Trophoblast cell (in vitro differentiated cells and primary cell): Measurements from ENCODE around the gene CCIN.
"Not testable (repeated sequence)": the region's sequence is repeated elsewhere in the genome, so short reads cannot be mapped to it uniquely, and the experiment has no call there.

Experiments
- DNase-seq, 2 donors: peaks; one replicate each; pipeline ENCODE4 v3.0.0-alpha.2; 2016
- H2AFZ ChIP-seq: 2 replicates; pipeline ENCODE4 v1.6.1; 2013; ENCODE audit warnings: low read length, moderate library complexity, mild to moderate bottlenecking; ENCODE audit not compliant: insufficient read depth, poor library complexity
- H2AK5ac ChIP-seq: 2 replicates; pipeline ENCODE4 v1.6.1; 2013; ENCODE audit warnings: mild to moderate bottlenecking, low read length
- H2BK120ac ChIP-seq: 2 replicates; pipeline ENCODE4 v1.6.1; 2013; ENCODE audit warnings: low read length, mild to moderate bottlenecking, moderate library complexity; ENCODE audit not compliant: insufficient read depth, poor library complexity
- H2BK12ac ChIP-seq: 2 replicates; pipeline ENCODE4 v1.6.1; 2013; ENCODE audit warnings: mild to moderate bottlenecking, low read length, moderate library complexity
- H2BK5ac ChIP-seq: 2 replicates; pipeline ENCODE4 v1.6.1; 2013; ENCODE audit warnings: low read length, low read depth, moderate library complexity, mild to moderate bottlenecking; ENCODE audit not compliant: poor library complexity
- H3K14ac ChIP-seq: 2 replicates; pipeline ENCODE4 v1.6.1; 2013; ENCODE audit warnings: mild to moderate bottlenecking, low read length
- H3K18ac ChIP-seq: 2 replicates; pipeline ENCODE4 v1.6.1; 2013; ENCODE audit warnings: mild to moderate bottlenecking, low read length
- H3K23ac ChIP-seq: 2 replicates; pipeline ENCODE4 v1.6.1; 2013; ENCODE audit warnings: low read length
- H3K27ac ChIP-seq: 2 replicates; pipeline ENCODE4 v1.5.1; 2013; ENCODE audit warnings: low read depth, mild to moderate bottlenecking, inconsistent platforms, low read length, moderate library complexity
- H3K27me3 ChIP-seq: 2 replicates; pipeline ENCODE4 v1.6.1; 2013; ENCODE audit warnings: inconsistent platforms, mild to moderate bottlenecking, low read length, moderate library complexity; ENCODE audit not compliant: insufficient read depth
- H3K36me3 ChIP-seq, 2 experiments: 1 replicate in 1 of 2; 2 replicates in 1 of 2; pipeline ENCODE4 v1.6.1; 2013; ENCODE audit warnings: low read length in 2 of 2, mild to moderate bottlenecking in 2 of 2, moderate library complexity in 1 of 2; ENCODE audit not compliant: insufficient read depth in 2 of 2, control insufficient read depth in 1 of 2
- H3K4ac ChIP-seq: 2 replicates; pipeline ENCODE4 v1.6.1; 2013; ENCODE audit warnings: low read depth, mild to moderate bottlenecking, low read length, moderate library complexity
- H3K4me1 ChIP-seq, 2 experiments: 1 replicate in 1 of 2; 2 replicates in 1 of 2; pipeline ENCODE4 v1.6.1; 2013; ENCODE audit warnings: low read length in 2 of 2, mild to moderate bottlenecking in 2 of 2, moderate library complexity in 1 of 2; ENCODE audit not compliant: insufficient read depth in 2 of 2, control insufficient read depth in 1 of 2
- H3K4me2 ChIP-seq: 2 replicates; pipeline ENCODE4 v1.6.1; 2013; ENCODE audit warnings: inconsistent platforms, mild to moderate bottlenecking, low read length, moderate library complexity
- H3K4me3 ChIP-seq: 2 replicates; pipeline ENCODE4 v1.5.1; 2013; ENCODE audit warnings: mild to moderate bottlenecking, low read depth, low read length, inconsistent platforms
- H3K79me1 ChIP-seq: one replicate; pipeline ENCODE4 v1.6.1; 2013; ENCODE audit warnings: low read length
- H3K79me2 ChIP-seq: 2 replicates; pipeline ENCODE4 v1.6.1; 2013; ENCODE audit warnings: low read length, mild to moderate bottlenecking; ENCODE audit not compliant: control insufficient read depth, insufficient read depth, poor library complexity
- H3K9ac ChIP-seq: 2 replicates; pipeline ENCODE4 v1.6.1; 2013; ENCODE audit warnings: mild to moderate bottlenecking, low read length
- H3K9me3 ChIP-seq: 2 replicates; pipeline ENCODE4 v1.6.1; 2013; ENCODE audit warnings: low read depth, mild to moderate bottlenecking, control low read depth, inconsistent platforms, low read length; ENCODE audit not compliant: insufficient read depth
- H4K12ac ChIP-seq: 2 replicates; pipeline ENCODE4 v1.6.1; 2013; ENCODE audit warnings: low read depth, mild to moderate bottlenecking, low read length, moderate library complexity
- H4K8ac ChIP-seq: 2 replicates; pipeline ENCODE4 v1.6.1; 2013; ENCODE audit warnings: low read depth, mild to moderate bottlenecking, low read length, moderate library complexity
- H4K91ac ChIP-seq: one replicate; pipeline ENCODE4 v1.6.1; 2013; ENCODE audit warnings: low read depth, mild to moderate bottlenecking, low read length, moderate library complexity
- WGBS: extraction: QIAGEN DNeasy Blood & Tissue Kit; methylation state at CpG from one replicate; pipeline ENCODE4 v1.1.7; 2013; ENCODE audit warnings: missing lambda C conversion rate; ENCODE audit not compliant: insufficient read length, insufficient coverage; ENCODE audit errors: extremely low coverage; 5-methylcytosine and 5-hydroxymethylcytosine counted together

The CCIN gene

GRCh38 chr9:36180243-36180642 lies 11.1 kb downstream of the CCIN start:
- not testable (repeated sequence) for H3K4me1 ChIP-seq, H3K27ac ChIP-seq, H3K9ac ChIP-seq, H2BK12ac ChIP-seq, H3K14ac ChIP-seq, H3K79me2 ChIP-seq, H3K79me1 ChIP-seq, H3K9me3 ChIP-seq, H4K8ac ChIP-seq, H3K27me3 ChIP-seq, H4K12ac ChIP-seq, H3K4me3 ChIP-seq, DNase-seq, H4K91ac ChIP-seq, H3K23ac ChIP-seq, H2BK5ac ChIP-seq, H3K36me3 ChIP-seq, H3K4me2 ChIP-seq, H3K18ac ChIP-seq, H2AK5ac ChIP-seq, H2BK120ac ChIP-seq, H2AFZ ChIP-seq, H3K4ac ChIP-seq
- no CpG with 5 or more reads among the region's 6 CpGs for WGBS

- H4K8ac ChIP-seq, result no peak overlapping the region
- H3K9ac ChIP-seq, result no peak overlapping the region
- no peak overlapping the region for H3K23ac ChIP-seq
- no peak overlapping the region for H2AK5ac ChIP-seq
- H3K79me1 ChIP-seq, result peaks cover 12% of the 10 kb centered on the region
- no peak overlapping the region for H2AFZ ChIP-seq
- H3K27ac ChIP-seq, result no peak overlapping the region
- no peak overlapping the region for H4K91ac ChIP-seq
- no peak overlapping the region for H2BK12ac ChIP-seq
- H2BK120ac ChIP-seq, result no peak overlapping the region
- H2BK5ac ChIP-seq, result no peak overlapping the region
- no peaks in the 10 kb centered on the region for H3K36me3 ChIP-seq
- peaks cover 14% of the 10 kb centered on the region for H3K79me2 ChIP-seq
- H3K9me3 ChIP-seq, result no peaks in the 10 kb centered on the region
- no peak overlapping the region for H3K4me3 ChIP-seq
- H4K12ac ChIP-seq, result no peak overlapping the region
- H3K18ac ChIP-seq, result no peak overlapping the region
- no peak overlapping the region for H3K4me2 ChIP-seq
- H3K4ac ChIP-seq, result no peak overlapping the region
- no peak overlapping the region for H3K14ac ChIP-seq
- no peaks in the 10 kb centered on the region for H3K27me3 ChIP-seq
- DNase-seq, result no peak
- H3K4me1 ChIP-seq, result peaks cover 0 to 8% of the 10 kb centered on the region in 2 experiments
Observed at GRCh38 chr9:36187414-36187813, 18.2 kb downstream of the CCIN start.

- no CpG with 5 or more reads among the region's 5 CpGs for WGBS
- no peak overlapping the region for H3K18ac ChIP-seq
- H2AK5ac ChIP-seq, result no peak overlapping the region
- no peak overlapping the region for H3K4me2 ChIP-seq
- no peak overlapping the region for H4K91ac ChIP-seq
- H3K27me3 ChIP-seq, result no peaks in the 10 kb centered on the region
- H3K14ac ChIP-seq, result no peak overlapping the region
- H3K79me2 ChIP-seq, result peaks cover 14% of the 10 kb centered on the region
- no peak overlapping the region for H3K4ac ChIP-seq
- no peak overlapping the region for H2BK5ac ChIP-seq
- no peak for DNase-seq
- no peak overlapping the region for H2BK12ac ChIP-seq
- H3K23ac ChIP-seq, result no peak overlapping the region
- H2AFZ ChIP-seq, result no peak overlapping the region
- H3K79me1 ChIP-seq, result peaks cover 12% of the 10 kb centered on the region
- no peak overlapping the region for H3K27ac ChIP-seq
- no peaks in the 10 kb centered on the region for H3K9me3 ChIP-seq
- H4K8ac ChIP-seq, result no peak overlapping the region
- no peak overlapping the region for H3K4me3 ChIP-seq
- H3K4me1 ChIP-seq, result peaks cover 2 to 11% of the 10 kb centered on the region in 2 experiments
- no peak overlapping the region for H2BK120ac ChIP-seq
- no peaks in the 10 kb centered on the region for H3K36me3 ChIP-seq
- no peak overlapping the region for H3K9ac ChIP-seq
- H4K12ac ChIP-seq, result no peak overlapping the region
Observed at GRCh38 chr9:36188212-36188611, 19.0 kb downstream of the CCIN start.

GRCh38 chr9:36189976-36190375 lies 20.8 kb downstream of the CCIN start:
- H3K27ac ChIP-seq, result peak overlapping the region; percentile 48
- peaks cover 0 to 2% of the 10 kb centered on the region in 2 experiments for H3K36me3 ChIP-seq
- H2BK12ac ChIP-seq, result no peak overlapping the region
- H4K91ac ChIP-seq, result no peak overlapping the region
- H3K14ac ChIP-seq, result no peak overlapping the region
- H3K9ac ChIP-seq, result no peak overlapping the region
- H2BK120ac ChIP-seq, result no peak overlapping the region
- no peak overlapping the region for H3K4me3 ChIP-seq
- H3K4me1 ChIP-seq, result peaks cover 7 to 20% of the 10 kb centered on the region in 2 experiments
- peaks cover 18% of the 10 kb centered on the region for H3K79me2 ChIP-seq
- no peak overlapping the region for H3K18ac ChIP-seq
- no peak overlapping the region for H4K12ac ChIP-seq
- peak overlapping the region; percentile 84 for H4K8ac ChIP-seq
- H2AFZ ChIP-seq, result no peak overlapping the region
- H2BK5ac ChIP-seq, result no peak overlapping the region
- WGBS, result no CpG with 5 or more reads among the region's 9 CpGs
- peaks cover 14% of the 10 kb centered on the region for H3K79me1 ChIP-seq
- peak; percentile 64 to 78 for DNase-seq
- no peaks in the 10 kb centered on the region for H3K27me3 ChIP-seq
- H3K23ac ChIP-seq, result no peak overlapping the region
- H3K4ac ChIP-seq, result no peak overlapping the region
- H3K4me2 ChIP-seq, result peak overlapping the region; percentile 30
- no peaks in the 10 kb centered on the region for H3K9me3 ChIP-seq
- H2AK5ac ChIP-seq, result no peak overlapping the region
